Measurements from ENCODE around the gene DIS3L. TPM values are rescaled to one million over a fixed set of nuclear protein-coding genes. Genes with fewer than 3 reads are reported as not detected.
"Not testable (repeated sequence)": the region's sequence is repeated elsewhere in the genome, so short reads cannot be mapped to it uniquely, and the experiment has no call there.

The DIS3L gene
- total RNA-seq, 2 donors from 2014 or later: 17.2 to 19.9 TPM

DNA sequence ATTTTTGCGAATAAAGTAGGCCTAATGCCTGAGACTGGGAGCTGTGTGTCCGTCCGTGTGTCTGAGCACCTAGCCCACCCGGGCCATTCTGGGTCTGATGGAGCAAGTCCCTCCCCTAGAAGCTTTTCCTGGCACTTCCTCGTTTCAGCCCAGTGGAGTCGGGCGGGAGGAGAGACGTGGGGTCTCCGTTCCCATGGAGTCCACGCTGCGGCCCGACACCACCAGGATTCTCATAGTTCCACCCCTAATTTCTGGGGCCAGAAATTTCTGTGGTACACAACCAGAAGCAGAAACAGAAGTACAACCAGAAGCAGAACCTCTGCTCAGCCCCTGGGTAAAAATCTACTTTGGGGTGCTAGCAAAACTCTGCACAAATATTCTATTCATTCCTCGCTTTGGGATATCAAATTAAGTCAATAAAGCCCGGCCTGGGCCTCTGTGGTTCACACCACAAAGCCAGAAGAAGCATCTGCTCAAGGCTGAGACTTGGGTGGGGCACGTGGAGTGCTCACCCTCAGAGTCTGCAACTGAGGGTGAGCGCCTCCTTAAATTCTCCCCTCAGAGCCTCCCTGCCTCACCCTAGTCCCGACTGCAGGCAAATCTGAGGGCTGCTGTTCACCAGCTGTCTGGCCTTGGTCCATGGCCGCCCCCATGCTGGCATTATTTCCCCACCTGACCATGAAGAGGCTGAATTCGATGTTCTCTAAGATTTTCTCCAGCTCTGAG lies 38.3 kb upstream of the DIS3L start:
- no peak overlapping the region for H3K4me3 ChIP-seq
- H3K27me3 ChIP-seq: peaks cover 56% of the 10 kb centered on the region
- peaks cover 18% of the 10 kb centered on the region for H3K4me1 ChIP-seq
- H3K36me3 ChIP-seq: no peaks in the 10 kb centered on the region
- H3K9ac ChIP-seq (ENCODE audit: low read depth in 2 of 2, low read length in 2 of 2): no peak overlapping the region
- DNase-seq: no peak
- TF ChIP-seq, protein P1, sequence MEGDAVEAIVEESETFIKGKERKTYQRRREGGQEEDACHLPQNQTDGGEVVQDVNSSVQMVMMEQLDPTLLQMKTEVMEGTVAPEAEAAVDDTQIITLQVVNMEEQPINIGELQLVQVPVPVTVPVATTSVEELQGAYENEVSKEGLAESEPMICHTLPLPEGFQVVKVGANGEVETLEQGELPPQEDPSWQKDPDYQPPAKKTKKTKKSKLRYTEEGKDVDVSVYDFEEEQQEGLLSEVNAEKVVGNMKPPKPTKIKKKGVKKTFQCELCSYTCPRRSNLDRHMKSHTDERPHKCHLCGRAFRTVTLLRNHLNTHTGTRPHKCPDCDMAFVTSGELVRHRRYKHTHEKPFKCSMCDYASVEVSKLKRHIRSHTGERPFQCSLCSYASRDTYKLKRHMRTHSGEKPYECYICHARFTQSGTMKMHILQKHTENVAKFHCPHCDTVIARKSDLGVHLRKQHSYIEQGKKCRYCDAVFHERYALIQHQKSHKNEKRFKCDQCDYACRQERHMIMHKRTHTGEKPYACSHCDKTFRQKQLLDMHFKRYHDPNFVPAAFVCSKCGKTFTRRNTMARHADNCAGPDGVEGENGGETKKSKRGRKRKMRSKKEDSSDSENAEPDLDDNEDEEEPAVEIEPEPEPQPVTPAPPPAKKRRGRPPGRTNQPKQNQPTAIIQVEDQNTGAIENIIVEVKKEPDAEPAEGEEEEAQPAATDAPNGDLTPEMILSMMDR (IDR thresholded peaks at IDR 0.05): no peak
- intact Hi-C loops (cut with DNase I): loop anchor here (5.0 kb wide), 1 partner anchor 32 kb away; no protein-coding TSS in a partner anchor
- H3K9me3 ChIP-seq: no peaks in the 10 kb centered on the region
- H3K27ac ChIP-seq: no peak overlapping the region

DNA sequence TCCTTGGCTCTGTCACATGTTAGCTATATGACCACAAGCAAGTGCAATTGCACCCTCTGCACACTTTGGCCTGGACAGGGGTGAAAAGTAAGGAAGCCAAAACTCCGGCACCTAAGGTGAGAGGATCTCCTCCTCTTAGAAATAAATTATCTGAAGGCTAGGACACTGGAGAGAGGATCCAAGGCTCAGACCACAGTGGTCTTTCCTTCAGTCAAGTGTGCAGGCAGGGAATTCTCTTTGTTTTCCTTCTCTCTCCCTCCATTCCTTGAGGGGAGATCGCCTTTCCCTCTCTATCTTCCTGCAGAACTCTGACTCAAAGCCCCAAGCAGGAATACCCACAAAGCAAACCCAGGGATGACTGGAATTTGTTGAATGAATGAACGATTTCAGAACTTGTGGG lies 36.7 kb upstream of the DIS3L start:
- Histone ChIP-seq H3K9ac (ENCODE audit: low read depth in 2 of 2, low read length in 2 of 2) (no peak overlapping the region), H3K27me3 (peaks cover 43% of the 10 kb centered on the region), H3K36me3 (no peaks in the 10 kb centered on the region), H3K27ac (no peak overlapping the region), H3K9me3 (no peaks in the 10 kb centered on the region), H3K4me3 (no peak overlapping the region), H3K4me1 (peaks cover 18% of the 10 kb centered on the region)
- intact Hi-C loops (cut with DNase I): no loop called here
- no peak for DNase-seq
- TF ChIP-seq, protein P1 (IDR thresholded peaks at IDR 0.05): no peak

DNA sequence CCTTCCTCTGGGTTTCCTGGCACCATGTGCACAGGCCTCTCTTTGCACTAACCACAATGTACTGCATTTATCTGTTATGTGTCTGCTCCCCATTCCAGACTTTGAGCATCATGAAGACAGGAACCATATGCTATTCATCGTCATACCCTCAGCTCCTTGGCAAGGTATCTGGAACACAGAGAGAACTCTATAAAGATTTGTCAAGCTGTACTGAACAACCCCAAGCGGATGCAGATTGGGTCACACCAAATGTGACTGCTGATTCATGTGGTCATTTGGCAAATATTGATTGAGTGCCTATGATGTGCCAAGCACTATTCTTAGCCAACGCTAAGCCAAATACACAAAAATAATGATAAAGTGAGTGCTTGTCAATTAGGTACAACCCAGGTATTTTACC lies 32.3 kb upstream of the DIS3L start:
- Histone ChIP-seq H3K4me1 (no peaks in the 10 kb centered on the region), H3K27me3 (peaks cover under 1% of the 10 kb centered on the region), H3K9ac (ENCODE audit: low read depth in 2 of 2, low read length in 2 of 2) (no peak overlapping the region), H3K36me3 (no peaks in the 10 kb centered on the region), H3K9me3 (no peaks in the 10 kb centered on the region), H3K27ac (no peak overlapping the region), H3K4me3 (no peak overlapping the region)
- intact Hi-C loops (cut with DNase I): no loop called here
- DNase-seq: no peak
- TF ChIP-seq, protein P1 (IDR thresholded peaks at IDR 0.05): no peak

DNA sequence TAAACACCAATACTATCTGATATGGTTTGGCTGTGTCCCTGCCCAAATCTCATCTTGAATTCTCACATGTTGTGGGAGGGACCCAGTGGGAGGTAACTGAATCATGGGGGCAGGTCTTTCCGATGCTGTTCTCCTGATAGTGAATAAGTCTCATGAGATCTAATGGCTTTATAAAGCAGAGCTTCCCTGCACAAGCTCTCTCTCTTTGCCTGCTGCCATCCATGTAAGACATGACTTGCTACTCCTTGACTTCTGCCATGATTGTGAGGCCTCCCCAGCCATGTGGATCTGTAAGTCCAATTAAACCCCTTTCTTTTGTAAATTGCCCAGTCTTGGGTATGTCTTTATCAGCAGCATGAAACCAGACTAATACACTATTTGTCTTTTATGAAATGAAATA lies 30.5 kb upstream of the DIS3L start:
- H3K4me3 ChIP-seq; DNase-seq; H3K9me3 ChIP-seq; H3K9ac ChIP-seq (ENCODE audit: low read depth in 2 of 2, low read length in 2 of 2); intact Hi-C loops (cut with DNase I); H3K27me3 ChIP-seq; H3K27ac ChIP-seq; H3K36me3 ChIP-seq; H3K4me1 ChIP-seq: not testable (repeated sequence)

DNA sequence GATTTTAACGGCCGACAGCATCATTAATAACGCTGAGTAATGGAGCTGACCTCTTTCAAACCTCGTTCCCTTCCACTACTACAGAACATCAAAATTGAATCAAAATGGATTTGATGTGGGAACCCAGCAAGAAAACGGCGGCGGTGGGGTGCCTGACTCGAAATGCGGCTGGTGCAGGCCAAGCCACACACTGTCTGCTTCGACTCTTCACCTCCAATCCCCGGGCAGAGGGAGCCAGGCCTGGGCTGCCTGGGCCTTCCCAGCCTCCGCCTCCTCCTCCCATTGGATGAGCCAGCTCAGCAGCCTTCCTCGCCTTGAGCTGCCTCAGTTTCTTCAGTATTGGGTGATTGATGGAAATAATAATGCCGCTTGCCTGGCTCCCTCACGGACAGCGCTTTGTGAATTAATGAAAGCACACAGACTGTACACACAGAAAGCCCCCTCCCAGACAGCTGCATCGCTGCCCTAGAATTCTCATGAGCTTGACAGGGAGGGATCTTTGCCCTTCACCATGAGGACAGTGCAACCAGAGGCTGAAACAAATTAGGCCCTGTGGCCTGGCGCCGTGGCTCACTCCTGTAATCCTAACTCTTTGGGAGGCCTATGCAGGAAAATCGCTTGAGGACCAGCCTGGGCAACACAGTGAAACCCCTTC lies 28.4 kb upstream of the DIS3L start:
- intact Hi-C loops (cut with DNase I): no loop called here
- no peaks in the 10 kb centered on the region for H3K27me3 ChIP-seq
- no peak overlapping the region for H3K27ac ChIP-seq
- TF ChIP-seq, protein P1 (IDR thresholded peaks at IDR 0.05): no peak
- no peaks in the 10 kb centered on the region for H3K4me1 ChIP-seq
- H3K4me3 ChIP-seq: no peak overlapping the region
- H3K9me3 ChIP-seq: no peaks in the 10 kb centered on the region
- no peaks in the 10 kb centered on the region for H3K36me3 ChIP-seq
- no peak for DNase-seq
- H3K9ac ChIP-seq (ENCODE audit: low read depth in 2 of 2, low read length in 2 of 2): no peak overlapping the region
